ENCODE data around the gene KRTAP10-12. TPM values are rescaled to one million over a fixed set of nuclear protein-coding genes. Genes with fewer than 3 reads are reported as not detected.

KRTAP10-12 gene
- total RNA-seq, 1 experiment from 2014 or later, result not detected

DNA sequence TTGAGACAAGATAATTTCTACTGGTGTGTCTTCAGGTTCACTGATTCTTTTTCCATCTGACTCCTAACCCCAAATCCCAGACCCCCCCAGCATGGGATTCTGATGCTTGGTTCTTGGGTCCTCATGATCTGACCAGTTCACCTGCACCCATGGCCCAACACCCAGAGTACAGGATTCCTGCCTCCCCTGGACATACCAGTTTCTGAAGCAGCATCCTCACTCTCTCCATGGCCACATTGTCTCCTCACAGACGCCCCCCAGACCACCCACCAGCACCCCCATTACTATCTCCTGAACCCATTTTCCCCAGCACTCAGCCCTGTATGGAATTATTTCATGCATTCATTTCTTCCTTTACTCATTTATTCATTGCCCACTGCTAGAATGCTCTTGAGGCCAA is 40.1 kb upstream of the KRTAP10-12 start:
- Histone ChIP-seq H3K27ac (ENCODE audit: low read length) (no peak overlapping the region), H3K4me3 (ENCODE audit: low read depth in 2 of 2, low read length in 2 of 2) (no peak overlapping the region), H3K36me3 (ENCODE audit: control insufficient read depth, insufficient read depth, low read length) (no peaks in the 10 kb centered on the region), H3K4me1 (ENCODE audit: control insufficient read depth, insufficient read depth, low read length) (no peaks in the 10 kb centered on the region), H3K9me3 (ENCODE audit: control insufficient read depth, insufficient read depth, low read depth, low read length) (no peaks in the 10 kb centered on the region), H3K27me3 (ENCODE audit: control insufficient read depth, insufficient read depth, low read length) (no peaks in the 10 kb centered on the region)
- POLR2A ChIA-PET, result no interaction called here
- in situ Hi-C loops (cut with HindIII; ENCODE audit: low pct_unique_long_range_greater_than_20kb, low sequenced_read_pairs) (no loop called here), intact Hi-C loops (cut with micrococcal nuclease; ENCODE audit: unreplicated experiment) (no loop called here)
- CTCF ChIA-PET, result no interaction called here
- BruUV-seq (replicated peaks), result no TSS peak
- DNase-seq (ENCODE audit: low read depth, low spot score) (no peak), ATAC-seq (no peak)
- TF ChIP-seq CTCF (IDR thresholded peaks at IDR 0.05) (no peak), TCF7L2 (IDR thresholded peaks at IDR 0.05; ENCODE audit: low read depth, low read length) (no peak), SIN3A (IDR thresholded peaks at IDR 0.05; ENCODE audit: borderline replicate concordance, insufficient read depth, low read depth, low read length) (no peak)
- TF ChIP-seq, protein P1, sequence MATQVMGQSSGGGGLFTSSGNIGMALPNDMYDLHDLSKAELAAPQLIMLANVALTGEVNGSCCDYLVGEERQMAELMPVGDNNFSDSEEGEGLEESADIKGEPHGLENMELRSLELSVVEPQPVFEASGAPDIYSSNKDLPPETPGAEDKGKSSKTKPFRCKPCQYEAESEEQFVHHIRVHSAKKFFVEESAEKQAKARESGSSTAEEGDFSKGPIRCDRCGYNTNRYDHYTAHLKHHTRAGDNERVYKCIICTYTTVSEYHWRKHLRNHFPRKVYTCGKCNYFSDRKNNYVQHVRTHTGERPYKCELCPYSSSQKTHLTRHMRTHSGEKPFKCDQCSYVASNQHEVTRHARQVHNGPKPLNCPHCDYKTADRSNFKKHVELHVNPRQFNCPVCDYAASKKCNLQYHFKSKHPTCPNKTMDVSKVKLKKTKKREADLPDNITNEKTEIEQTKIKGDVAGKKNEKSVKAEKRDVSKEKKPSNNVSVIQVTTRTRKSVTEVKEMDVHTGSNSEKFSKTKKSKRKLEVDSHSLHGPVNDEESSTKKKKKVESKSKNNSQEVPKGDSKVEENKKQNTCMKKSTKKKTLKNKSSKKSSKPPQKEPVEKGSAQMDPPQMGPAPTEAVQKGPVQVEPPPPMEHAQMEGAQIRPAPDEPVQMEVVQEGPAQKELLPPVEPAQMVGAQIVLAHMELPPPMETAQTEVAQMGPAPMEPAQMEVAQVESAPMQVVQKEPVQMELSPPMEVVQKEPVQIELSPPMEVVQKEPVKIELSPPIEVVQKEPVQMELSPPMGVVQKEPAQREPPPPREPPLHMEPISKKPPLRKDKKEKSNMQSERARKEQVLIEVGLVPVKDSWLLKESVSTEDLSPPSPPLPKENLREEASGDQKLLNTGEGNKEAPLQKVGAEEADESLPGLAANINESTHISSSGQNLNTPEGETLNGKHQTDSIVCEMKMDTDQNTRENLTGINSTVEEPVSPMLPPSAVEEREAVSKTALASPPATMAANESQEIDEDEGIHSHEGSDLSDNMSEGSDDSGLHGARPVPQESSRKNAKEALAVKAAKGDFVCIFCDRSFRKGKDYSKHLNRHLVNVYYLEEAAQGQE (IDR thresholded peaks at IDR 0.05; ENCODE audit: insufficient read depth in 1 of 2, low read depth in 2 of 2, low read length in 1 of 2), result no peak

GRCh38 chr21:44657635-44658540 is 39.1 kb upstream of the KRTAP10-12 start, which contains the start of gene KRTAP12-3:
Gene KRTAP12-3 (plus strand): TSS chr21:44657932. CDS start chr21:44657980, 48 bp downstream.
- no peaks in the 10 kb centered on the region for H3K4me1 ChIP-seq (ENCODE audit: control insufficient read depth, insufficient read depth, low read length)
- H3K36me3 ChIP-seq (ENCODE audit: control insufficient read depth, insufficient read depth, low read length), result no peaks in the 10 kb centered on the region
- H3K27me3 ChIP-seq (ENCODE audit: control insufficient read depth, insufficient read depth, low read length), result no peaks in the 10 kb centered on the region
- no peak for ATAC-seq
- CTCF ChIA-PET, result no interaction called here
- POLR2A ChIA-PET, result no interaction called here
- in situ Hi-C loops (cut with HindIII; ENCODE audit: low pct_unique_long_range_greater_than_20kb, low sequenced_read_pairs) (no loop called here), intact Hi-C loops (cut with micrococcal nuclease; ENCODE audit: unreplicated experiment) (no loop called here)
- no peak for DNase-seq (ENCODE audit: low read depth, low spot score)
- H3K27ac ChIP-seq (ENCODE audit: low read length), result no peak within 1 kb of the TSS
- BruUV-seq (replicated peaks), result no TSS peak
- no peaks in the 10 kb centered on the region for H3K9me3 ChIP-seq (ENCODE audit: control insufficient read depth, insufficient read depth, low read depth, low read length)
- TF ChIP-seq CTCF (IDR thresholded peaks at IDR 0.05), result no peak
- TF ChIP-seq, protein P1 (IDR thresholded peaks at IDR 0.05; ENCODE audit: insufficient read depth in 1 of 2, low read depth in 2 of 2, low read length in 1 of 2), result no peak
- TF ChIP-seq TCF7L2 (IDR thresholded peaks at IDR 0.05; ENCODE audit: low read depth, low read length), result no peak
- no peak for TF ChIP-seq SIN3A (IDR thresholded peaks at IDR 0.05; ENCODE audit: borderline replicate concordance, insufficient read depth, low read depth, low read length)
- no peak for TF ChIP-seq POLR2AphosphoS5 (IDR thresholded peaks at IDR 0.05; ENCODE audit: low read depth, low read length)
- H3K4me3 ChIP-seq (ENCODE audit: low read depth in 2 of 2, low read length in 2 of 2), result no peak within 1 kb of the TSS

All from Panc1 (cell line).